GM18870 (cell line): ENCODE results near the gene AUP1.

ENCODE experiments used
- ATAC-seq: cut with Tn5 transposase; IDR thresholded peaks from one replicate; pipeline ENCODE4 v1.9.1; 2021; ENCODE audit warnings: moderate library complexity; ENCODE audit not compliant: unreplicated experiment

AUP1 gene

DNA sequence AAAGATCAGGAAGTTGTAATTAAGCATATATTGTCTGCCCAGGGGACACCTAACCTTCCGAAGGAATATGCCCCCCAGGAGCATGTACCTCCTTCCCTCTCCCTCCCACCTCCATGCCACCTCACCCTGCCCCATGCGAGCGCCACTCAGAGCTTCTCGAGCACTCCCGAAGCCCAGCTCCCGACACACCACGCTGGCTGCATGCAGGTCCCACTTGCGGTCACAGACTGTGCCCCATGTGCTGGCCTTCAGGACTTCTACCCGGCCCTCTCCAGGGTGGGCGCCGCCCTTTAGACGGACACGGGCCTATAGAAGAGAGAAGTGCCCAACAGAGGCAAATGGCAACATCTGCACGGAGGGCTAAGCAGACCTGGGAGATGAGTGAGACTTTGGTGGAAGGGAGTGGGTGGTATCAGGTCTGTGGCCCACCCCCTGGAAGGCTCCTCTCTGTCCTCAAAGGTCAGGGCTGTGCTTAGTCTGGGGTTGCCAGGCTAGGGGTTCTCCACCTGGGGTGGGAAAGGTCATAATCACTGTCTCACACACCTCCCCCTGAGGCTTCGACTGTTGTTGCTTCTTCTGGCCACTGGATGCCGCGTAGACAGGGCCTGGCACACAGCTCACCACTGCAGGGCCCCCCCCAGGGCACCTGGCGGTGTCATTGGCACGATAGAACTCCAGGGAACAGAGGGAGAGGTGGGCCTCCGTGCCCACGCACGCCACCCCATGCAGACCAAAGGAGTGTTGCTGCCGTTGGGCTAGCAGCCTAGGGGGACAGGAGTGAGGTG, 6.9 kb upstream of the AUP1 start:
- no peak for ATAC-seq

- ATAC-seq, result no peak
These were observed 6.0 kb upstream of the AUP1 start for GRCh38 chr2:74535440-74535965.

DNA sequence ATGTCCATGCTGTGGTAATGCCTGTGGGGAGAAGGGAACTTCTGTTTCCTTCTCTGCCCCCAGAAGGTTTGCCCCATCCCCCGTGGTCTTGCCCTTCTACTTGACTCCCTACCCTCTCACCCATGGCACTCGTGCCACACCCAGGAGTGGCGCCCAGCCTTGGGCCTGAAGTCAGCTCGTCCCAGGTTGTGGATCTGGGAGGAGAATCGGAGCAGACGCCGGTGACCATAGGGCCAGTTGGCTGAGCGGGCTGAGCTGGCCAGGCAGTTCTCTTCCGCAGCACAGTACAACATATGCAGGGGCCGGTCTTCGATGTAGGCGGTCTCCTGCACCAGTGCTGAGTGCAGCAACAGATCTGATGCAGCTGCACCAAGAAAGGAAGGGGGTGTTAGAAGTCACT, 4.9 kb upstream of the AUP1 start:
- ATAC-seq, result no peak

- no peak for ATAC-seq
These were observed 4.0 kb upstream of the AUP1 start for GRCh38 chr2:74533464-74533863.

DNA sequence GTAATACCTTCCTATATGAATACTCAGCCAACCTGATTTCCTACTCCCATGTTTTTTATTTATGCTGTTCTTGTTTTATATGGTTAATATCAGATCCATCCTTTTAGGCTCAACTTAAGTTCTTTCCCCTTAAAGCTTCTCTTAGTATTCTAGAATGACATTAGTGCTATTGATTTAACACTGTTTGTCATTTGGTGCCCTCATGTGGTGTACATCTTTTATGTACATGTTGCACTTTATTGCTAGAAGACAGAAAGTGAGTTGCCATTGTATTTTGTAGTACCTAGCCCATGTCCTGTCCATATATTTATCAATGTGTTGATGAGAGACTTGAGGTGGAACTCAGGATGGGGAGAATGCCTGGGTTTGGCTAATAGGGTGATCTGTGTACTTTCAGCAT, 2.7 kb upstream of the AUP1 start:
- ATAC-seq, result no peak

- no peak for ATAC-seq
These were observed 2.2 kb upstream of the AUP1 start for GRCh38 chr2:74531666-74532065.

GRCh38 chr2:74530239-74531187, 1.0 kb upstream of the AUP1 start:
- peak; percentile 32 for ATAC-seq

DNA sequence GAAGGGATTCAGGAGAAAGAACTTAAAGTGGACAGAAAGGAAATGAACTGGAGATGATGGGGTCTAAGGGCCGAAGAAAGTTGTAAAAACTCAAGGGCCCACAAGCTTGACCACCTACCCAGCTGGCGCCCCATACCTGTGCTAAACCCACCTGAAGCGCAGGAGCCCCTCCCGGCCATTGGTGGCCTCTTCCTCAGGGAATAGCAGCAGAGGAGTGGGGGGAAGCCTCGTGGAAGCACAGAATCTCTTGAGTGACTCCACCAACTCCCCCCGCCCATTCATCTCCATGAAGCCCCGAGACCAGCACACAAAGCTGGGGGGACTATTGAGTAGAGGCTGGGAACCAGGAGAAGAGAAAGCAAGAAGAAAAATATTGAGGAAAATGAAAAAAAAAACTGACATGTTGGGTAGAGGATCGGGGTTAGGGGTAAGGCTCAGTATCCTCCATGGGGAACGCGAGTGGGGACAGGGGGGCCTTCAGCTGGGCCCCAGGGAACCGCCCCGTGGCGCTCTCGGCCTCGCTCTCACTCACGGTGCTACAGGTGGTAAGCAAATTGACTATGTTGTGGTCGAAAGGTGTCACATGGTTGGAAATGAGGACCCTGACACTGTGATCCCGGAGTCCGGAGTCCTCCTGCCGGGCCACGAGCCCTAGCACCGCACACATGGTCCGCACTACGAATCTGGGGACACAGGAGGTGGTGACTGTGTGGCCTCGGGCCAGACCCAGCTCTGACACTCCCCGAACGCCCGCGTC, 728 bp downstream of the AUP1 start:
- ATAC-seq, result peak; percentile 4

- no peak for ATAC-seq
These were observed 1.8 kb downstream of the AUP1 start for GRCh38 chr2:74527741-74528140.

GRCh38 chr2:74526649-74527230, 2.8 kb downstream of the AUP1 start:
- ATAC-seq, result no peak

DNA sequence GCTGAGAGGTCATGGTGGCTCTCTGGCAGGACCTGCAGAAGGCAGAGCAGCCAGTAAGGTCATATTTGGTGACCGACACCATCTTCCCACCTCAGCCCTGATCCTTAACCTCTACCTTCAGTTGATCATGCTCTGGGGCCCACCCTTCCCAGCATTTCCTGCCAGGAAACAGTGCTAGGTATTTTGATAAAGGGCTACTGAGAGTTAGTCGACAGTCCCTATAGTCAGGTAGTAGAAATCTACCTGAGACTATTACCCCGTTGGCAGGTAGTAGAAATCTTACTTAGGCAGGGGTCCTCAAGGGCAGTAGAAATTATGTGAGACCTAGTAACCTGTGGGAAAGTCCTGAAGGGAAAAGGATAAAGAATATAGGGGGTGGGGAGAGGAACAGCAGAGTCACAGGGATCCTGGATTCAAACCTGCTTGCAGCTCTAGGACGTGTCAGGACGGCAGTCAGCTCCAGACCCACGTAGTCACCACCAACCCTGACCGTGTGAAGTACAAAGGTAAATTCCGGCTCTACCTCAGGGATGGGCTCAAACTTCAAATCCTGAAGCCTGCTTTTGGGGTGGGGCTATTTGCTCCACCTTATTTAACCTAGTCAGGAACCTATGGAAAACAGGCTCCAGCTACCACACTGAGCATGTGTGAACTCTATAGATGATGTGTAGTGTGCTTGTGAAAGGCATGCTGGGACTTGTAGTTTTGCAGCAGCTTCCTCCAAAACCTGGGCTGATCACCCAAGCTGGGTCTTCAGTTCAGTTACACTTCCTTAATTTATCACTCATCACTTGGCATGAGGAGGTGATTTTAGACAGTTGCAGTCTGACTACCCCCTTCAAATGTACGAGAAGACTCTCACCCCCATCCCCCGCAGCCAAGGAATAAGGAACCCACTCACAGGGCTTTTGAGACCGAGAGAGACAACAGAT, 3.5 kb downstream of the AUP1 start, which contains the start of gene DQX1:
DQX1 (minus strand) TSS at position 515 of the 932 bp plus-strand sequence; CDS start at position 13, 502 bp downstream.
- no peak for ATAC-seq

DNA sequence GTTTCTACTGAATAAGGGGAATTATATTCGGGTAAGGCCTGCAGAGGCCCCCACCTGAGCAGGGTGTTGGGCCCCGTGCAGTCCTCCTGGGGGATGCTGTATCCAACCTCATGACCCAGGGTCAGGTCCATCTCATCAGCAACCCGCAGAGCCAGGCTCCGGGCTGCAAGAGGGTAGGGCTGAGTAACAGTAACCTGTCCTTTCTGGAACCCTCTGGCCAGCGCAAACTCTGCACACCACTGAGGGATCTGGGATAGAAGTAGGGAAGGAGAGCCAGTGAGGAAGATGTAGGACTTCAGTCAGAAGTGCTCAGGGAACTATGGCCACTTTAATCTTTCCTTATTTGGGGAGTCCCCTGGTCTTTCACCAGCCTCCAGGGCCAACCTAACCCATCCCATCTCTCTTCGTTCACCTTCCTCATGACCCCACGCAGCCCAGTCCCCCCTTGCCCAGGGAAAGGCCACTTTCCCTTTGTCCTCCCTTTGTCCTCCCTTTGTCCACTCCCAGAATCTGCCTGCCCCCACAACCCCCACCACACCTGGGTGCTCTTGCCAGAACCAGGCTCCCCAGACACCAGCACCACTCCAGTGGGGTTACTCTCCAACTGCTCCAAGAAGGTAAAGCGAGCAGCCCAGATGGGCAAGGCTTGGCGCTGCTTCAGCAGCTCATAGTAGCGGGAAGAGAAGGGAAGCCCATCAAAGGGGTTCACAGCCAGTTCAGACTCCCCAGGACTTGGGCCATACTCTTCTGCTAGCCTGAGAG, 4.4 kb downstream of the AUP1 start:
- ATAC-seq, result no peak

DNA sequence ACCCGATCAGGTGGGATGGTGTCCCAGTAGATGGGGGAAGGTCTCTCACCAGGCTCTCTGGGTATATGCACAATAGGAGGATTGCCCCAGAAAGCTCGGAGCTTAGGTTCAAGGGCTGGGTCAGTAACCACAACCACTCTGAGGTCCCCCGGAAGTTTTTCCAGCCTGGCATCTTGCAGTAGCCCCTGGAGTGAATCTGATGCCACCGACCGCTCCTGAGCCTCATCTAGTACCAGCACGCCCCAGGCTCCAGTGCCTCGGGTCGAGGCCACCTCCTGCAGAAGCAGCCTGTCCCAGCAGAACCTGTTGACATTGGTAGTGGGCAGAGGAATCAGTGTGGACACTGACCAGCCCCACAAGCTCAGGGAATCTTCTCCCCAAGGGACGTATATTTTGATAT, 5.5 kb downstream of the AUP1 start:
- ATAC-seq, result no peak

- no peak for ATAC-seq
These were observed 7.0 kb downstream of the AUP1 start for GRCh38 chr2:74522516-74522915.

DNA sequence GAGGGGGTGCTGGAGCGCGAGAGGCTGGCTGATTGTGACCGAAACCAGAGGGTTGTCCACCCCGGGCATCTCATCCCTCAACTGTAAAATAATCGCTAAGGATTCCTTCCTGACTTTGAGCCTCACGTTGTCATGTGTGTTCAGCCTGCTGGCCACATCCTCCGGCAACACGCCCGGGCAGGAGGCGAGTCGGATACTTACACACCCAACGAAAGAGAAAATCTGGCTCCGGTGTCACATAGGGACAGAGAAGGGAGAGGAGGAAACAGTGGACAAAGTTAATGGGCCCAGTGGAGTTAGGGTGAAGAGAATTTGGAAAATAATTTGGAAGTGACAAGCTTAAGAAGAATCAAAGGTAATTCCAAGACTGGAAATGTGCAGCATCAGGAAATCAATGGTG, 12.9 kb downstream of the AUP1 start:
- ATAC-seq, result no peak

GRCh38 chr2:74515981-74516633, 13.4 kb downstream of the AUP1 start:
- ATAC-seq, result no peak

DNA sequence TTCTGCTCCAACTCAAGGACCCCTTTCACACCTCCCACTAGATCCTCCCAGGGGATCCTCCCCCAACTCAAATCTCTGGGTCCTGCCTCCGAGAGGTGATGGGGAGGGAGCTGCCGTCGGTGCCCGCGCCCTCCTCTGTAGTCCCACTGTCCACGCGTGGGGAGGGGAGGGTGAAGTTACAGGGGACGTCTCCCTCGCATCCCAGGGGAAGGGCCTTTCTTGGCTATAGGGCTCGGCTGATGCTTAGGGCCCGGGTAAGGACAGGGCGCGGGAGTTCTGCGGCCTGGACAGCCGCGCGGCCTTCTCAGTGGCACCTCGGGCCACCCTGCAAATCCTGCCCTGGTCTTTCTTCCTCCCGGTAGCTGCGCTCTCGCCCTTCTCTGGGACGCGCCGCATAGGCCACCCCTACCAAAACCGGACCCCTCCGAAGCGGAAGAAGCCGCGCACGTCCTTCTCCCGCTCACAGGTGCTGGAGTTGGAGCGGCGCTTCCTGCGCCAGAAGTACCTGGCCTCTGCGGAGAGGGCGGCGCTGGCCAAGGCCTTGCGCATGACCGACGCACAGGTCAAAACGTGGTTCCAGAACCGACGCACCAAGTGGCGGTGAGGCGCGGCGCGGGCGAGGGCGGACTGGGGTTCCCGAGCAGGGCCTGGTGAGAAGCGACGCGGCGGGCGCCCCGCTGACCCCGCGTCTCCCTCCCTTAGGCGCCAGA, 14.1 kb downstream of the AUP1 start:
- ATAC-seq, result no peak
